Brain pericyte (primary cell): ENCODE measurements around the gene TERF2IP.

ENCODE experiments used
- DNase-seq: peaks from one replicate; pipeline ENCODE4 v3.0.0-alpha.2; 2012; ENCODE audit warnings: low read depth, low spot score

Gene TERF2IP, protein sequence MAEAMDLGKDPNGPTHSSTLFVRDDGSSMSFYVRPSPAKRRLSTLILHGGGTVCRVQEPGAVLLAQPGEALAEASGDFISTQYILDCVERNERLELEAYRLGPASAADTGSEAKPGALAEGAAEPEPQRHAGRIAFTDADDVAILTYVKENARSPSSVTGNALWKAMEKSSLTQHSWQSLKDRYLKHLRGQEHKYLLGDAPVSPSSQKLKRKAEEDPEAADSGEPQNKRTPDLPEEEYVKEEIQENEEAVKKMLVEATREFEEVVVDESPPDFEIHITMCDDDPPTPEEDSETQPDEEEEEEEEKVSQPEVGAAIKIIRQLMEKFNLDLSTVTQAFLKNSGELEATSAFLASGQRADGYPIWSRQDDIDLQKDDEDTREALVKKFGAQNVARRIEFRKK

GRCh38 chr16:75647492-75648264, at the start of gene TERF2IP, which contains the start of gene KARS1:
Gene TERF2IP, plus strand, starts transcription at chr16:75647773. Its CDS starts 110 bp downstream, at chr16:75647883.
Gene KARS1, minus strand, starts transcription at chr16:75647665. Its CDS starts 26 bp downstream, at chr16:75647639.
- DNase-seq: peak; percentile 72

DNA sequence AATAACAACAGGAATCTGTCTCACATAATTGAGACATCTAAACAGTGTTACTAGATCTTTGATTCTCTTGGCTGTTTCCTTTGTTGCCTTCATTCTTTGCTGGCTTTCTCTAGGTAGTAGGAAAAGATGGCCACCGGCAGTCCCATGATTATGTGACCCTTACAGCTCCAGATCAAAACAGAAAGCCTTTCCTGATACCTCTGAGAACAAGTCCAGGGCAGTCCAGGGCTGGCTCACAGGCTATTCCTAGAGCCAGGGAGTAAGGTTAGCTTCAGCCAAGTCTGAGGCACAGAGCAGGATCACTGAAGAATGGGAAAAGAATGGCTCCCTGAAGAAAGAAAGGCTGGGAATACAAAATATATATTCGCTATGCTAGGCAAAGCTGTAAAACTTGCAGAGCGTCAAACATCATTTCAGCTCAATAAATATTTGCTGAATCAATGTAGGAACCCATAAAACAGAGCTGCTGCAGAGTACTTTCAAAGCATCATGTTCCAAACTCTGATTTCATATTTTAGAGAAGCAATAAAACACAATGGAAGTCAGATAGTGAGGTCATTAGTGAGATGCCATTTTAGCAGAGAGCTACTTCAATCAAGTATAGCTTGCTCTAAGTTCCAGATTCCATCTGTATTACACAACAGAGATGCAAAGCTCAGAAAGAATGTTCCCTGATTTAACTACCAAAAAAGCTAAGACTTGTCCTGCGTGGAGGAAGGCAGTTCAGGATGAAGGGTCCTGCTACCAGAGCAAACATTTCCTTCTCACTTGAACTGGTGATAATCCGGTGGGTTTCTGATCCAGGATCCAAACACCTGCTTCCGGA, 47.9 kb upstream of the TERF2IP start:
- DNase-seq: no peak

GRCh38 chr16:75603241-75603640, 44.3 kb upstream of the TERF2IP start:
- no peak for DNase-seq

DNA sequence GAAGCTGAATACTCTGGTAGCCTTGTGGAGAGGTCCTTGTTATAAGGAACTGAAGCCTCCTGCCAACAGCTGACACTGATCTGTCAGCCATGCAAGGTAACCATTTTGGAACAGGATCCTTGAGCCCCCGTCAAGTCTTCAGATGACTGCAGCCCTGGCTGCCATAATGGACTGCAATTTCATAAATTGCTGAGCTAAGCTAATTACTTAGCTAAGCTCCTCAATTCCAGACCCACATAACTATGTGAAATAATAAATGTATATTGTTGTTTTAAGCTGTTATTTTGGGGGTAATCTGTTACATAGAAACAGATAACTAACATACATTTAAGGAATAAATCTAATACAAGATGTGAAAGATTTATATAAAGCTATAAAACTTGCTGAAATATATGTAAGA, 41.1 kb upstream of the TERF2IP start:
- DNase-seq: no peak

DNA sequence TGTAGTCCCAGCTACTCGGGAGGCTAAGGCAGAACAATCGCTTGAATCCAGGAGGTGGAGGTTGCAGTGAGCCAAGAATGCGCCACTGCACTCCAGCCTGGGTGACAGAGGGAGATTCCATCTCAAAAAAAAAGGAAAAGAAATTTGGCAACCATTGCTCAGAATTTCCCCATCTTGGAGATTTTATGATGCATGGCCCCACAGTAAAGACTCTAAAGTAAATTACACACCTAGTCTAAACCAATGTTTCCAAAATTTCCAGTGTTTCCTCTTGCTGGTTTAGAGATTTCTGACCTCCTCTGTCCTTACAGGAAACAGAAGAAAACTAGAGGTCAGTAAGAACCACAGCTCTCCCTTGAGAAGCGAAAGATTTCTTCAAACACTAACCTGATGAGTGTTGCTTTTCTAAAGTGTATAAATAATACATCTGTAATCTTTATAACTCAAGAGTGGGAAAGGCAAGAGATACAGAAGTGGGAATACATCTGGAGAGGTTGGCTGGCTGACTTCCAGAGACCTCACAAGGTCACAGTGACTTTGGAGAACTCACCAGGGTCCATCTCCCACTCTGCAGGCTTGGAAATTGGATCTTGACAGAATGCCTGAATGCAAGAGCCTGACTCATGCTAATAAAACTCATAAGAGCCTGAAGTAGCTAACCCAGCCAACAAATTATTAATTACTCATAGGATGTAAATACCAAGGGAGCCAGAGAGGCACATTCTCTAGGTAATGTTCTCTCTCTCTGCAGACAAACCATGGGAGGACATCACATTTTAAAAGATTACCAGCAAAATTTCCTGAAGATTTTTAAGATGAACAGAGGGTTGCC, 33.3 kb upstream of the TERF2IP start:
- DNase-seq: no peak

GRCh38 chr16:75615619-75616018, 32.0 kb upstream of the TERF2IP start:
- DNase-seq: no peak

GRCh38 chr16:75616521-75617010, 31.0 kb upstream of the TERF2IP start:
- no peak for DNase-seq

DNA sequence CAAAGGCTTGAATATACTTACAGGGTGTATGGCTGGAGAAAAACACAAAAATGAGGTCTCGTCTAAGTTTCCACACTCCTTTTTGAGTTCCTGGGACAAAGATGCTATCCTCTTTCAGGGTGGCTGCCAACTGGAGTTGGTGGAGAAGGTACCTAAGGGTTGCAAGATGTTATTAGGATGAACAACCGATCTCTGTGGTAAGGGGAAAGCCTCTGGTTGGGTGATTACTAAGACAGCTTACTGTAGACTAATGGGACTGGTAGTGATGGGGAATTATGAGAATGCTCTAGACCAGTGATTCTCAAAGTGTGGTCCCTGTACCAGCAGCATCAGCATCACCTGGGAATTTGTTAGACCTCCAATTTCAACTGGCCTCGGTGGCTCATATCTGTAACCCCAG, 30.5 kb upstream of the TERF2IP start:
- DNase-seq: no peak

- DNase-seq: no peak
These were observed 28.8 kb upstream of the TERF2IP start for GRCh38 chr16:75618780-75619179.

- DNase-seq: no peak
These were observed 27.0 kb upstream of the TERF2IP start for GRCh38 chr16:75620326-75621169.

- no peak for DNase-seq
These were observed 26.4 kb upstream of the TERF2IP start for GRCh38 chr16:75621170-75621477.

GRCh38 chr16:75622761-75623605, 24.6 kb upstream of the TERF2IP start, which contains the start of gene ADAT1:
Gene ADAT1, minus strand, starts transcription at chr16:75623281. Its CDS starts 2,482 bp downstream, at chr16:75620799.
- peak; percentile 96 for DNase-seq

DNA sequence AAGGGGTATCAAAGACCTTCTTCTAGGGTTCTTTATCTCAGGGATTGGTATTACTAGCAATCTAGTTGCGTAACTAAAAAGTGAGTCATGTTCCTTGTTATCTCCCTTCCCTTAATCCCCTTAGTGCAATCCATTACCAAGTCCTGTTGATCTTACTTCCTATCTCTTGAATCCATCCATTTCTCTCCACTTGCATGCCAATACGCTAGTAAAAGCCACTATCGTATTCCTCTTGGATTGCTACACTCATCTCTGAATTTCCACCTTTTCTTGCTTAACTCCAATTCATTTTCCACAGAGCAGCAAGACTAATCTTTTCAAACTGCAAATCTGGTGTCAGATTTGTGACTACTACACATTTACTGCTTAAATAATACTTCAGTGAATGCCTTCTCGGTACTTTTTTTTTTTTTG, 22.6 kb upstream of the TERF2IP start:
- no peak for DNase-seq

DNA sequence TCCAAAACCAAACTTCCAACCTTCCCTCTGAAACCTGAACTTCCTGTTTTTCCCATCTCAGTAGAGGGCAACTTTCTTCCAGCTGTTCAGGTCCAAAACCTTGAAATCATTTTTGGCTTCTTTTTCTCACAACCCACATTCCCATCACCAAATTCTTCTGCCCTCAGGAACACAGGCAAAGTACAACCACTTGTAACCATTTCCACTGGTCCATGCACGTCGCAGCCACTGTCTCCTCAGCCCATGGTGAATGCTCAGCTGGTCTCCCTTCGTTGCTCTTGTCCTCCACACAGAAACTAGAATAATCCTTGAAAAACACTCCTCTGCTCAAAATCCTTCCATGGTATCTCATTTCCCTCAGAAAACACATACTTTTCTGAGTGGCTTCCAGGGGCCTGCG, 20.8 kb upstream of the TERF2IP start:
- no peak for DNase-seq

- no peak for DNase-seq
These were observed 19.7 kb upstream of the TERF2IP start for GRCh38 chr16:75627851-75628250.

GRCh38 chr16:75628351-75628750, 19.2 kb upstream of the TERF2IP start:
- no peak for DNase-seq

DNA sequence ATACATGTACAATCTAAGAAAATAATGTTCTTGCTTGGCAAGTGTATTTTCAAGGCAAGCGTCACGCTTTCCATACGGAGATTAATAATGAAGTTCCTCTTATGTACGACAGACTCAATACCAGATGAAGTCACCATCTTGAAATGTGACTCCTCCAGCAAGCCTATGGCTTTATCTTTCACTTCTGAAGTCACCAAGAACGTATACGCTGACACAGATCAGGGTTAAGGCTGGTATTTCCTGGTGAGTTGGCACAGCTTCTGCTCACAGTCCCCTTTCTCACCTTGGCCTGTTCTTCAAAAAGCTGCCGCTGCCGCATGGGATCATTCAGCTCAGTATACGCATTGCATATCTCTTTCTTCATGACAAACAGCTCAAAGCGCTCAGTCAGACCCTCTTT, 18.4 kb upstream of the TERF2IP start:
- no peak for DNase-seq

- no peak for DNase-seq
These were observed 17.5 kb upstream of the TERF2IP start for GRCh38 chr16:75630052-75630451.

GRCh38 chr16:75632857-75633256, 14.7 kb upstream of the TERF2IP start:
- no peak for DNase-seq
